ENCODE data around the gene TMEM179.
"Not testable (repeated sequence)": the region's sequence is repeated elsewhere in the genome, so short reads cannot be mapped to it uniquely, and the experiment has no call there.

Gene TMEM179

GRCh38 chr14:104590240-104590965 lies 14.2 kb downstream of the TMEM179 start:
- intact Hi-C loops (cut with DNase I): no loop called here
- peak in 3 of 10 donors; percentile 65 to 72 (median 71) for DNase-seq

DNA sequence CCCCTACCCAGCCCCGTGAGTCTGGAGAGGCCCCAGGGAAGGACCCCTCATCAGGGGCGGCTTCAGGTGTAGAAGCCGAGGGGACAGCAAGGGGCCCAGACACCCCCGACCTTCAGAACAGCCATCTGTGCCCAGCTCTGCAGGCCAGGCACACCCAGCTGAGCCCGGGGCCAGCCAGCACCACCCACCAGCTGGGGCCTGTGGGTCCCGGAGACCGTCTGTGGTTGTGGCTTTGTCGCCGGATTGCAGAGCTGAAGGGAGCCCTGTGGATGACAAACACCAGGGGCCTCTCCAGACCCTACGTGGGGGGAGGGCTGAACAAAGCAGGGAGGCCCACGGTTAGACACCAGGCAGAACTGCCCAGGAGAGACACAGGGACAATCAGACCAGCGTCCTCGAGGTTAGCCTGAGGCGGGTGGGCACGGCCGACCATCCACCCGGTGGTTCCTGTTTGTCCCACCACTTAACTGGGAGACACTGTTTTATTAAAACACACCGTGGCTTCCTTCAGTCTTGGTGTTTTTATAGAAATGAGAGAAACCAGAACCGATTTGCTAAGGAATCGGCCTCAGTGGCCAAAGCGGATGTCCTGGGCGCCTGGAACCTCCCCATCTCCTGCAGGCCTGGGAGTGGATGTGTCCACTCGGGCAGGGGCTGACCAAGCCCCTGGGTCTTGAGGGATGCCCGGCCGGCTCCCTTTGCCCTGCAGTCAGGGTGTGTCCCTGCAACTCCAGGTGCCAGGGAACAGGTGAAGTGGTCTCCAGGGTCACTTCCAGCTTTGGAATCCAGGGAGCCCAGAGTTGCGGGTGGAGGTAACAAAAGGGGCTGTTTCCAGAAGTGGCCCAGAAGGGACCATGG lies 15.0 kb downstream of the TMEM179 start:
- intact Hi-C loops (cut with DNase I): loop anchor here (5.0 kb wide), 1 partner anchor 53 kb away; no protein-coding TSS in a partner anchor
- peak in 1 of 10 donors; percentile 75 for DNase-seq

DNA sequence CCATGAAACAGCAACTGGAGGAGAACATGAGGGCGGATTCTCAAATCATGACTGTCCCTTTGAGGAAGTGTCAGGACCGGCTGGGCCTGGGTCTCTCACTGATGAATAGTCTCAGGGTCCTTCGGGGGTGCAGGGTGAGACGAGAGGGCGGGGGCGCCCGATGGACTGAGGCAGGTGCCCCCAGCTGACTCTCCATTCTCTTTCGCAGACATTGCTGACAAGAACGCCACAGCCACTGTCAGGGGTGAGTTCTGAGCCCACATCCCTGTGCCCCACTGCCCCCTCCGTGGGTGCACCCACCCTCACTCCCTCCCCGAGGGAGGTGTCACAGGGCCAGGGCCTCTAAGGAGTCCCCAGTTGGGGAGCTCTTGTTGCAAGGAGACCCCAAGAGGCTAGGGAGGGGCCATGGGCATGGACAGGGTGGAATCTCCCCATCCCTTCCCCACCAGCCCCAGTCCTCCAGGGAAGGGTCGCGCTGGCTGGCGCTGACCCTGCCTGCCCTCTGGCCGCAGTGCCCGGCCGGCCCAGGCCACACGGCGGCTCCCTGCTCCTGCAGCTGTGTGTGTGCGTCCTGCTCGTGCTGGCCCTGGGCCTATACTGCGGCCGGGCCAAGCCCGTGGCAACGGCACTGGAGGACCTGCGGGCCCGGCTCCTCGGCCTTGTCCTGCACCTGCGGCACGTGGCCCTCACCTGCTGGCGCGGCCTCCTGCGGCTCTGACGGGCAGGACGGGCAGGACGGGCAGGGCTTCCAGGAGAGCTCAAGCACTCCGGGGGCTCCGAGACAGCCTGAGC lies 16.3 kb downstream of the TMEM179 start:
- peak in 2 of 10 donors; percentile 55 to 93 for DNase-seq
- intact Hi-C loops (cut with DNase I): loop anchor here (5.0 kb wide), 1 partner anchor 54 kb away; no protein-coding TSS in a partner anchor

DNA sequence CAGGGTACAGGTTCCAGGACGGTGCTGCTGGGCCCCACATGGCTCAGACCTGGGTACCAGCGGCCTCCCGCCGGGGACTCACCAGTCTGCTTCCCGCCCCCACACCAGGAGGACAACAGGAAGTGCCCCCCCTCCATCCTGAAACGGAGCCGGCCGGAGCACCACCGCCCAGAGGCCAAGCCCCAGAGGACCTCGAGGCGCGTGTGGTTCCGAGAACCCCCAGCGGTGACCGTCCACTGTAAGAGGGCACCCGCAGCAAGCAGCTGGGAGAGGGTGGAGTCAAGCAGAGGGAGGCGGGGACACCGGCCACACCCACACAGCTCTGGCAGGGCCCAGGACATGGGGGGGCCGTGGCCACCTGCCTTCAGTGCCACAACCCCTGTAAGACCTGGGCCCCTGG lies 16.9 kb downstream of the TMEM179 start:
- no peak for DNase-seq
- intact Hi-C loops (cut with DNase I): loop anchor here (5.0 kb wide), 1 partner anchor 55 kb away; no protein-coding TSS in a partner anchor

- intact Hi-C loops (cut with DNase I): loop anchor here (5.0 kb wide), 1 partner anchor 55 kb away; no protein-coding TSS in a partner anchor
- peak in 8 of 10 donors; percentile 39 to 93 (median 52) for DNase-seq
Observed at GRCh38 chr14:104586832-104587620, 17.5 kb downstream of the TMEM179 start.

DNA sequence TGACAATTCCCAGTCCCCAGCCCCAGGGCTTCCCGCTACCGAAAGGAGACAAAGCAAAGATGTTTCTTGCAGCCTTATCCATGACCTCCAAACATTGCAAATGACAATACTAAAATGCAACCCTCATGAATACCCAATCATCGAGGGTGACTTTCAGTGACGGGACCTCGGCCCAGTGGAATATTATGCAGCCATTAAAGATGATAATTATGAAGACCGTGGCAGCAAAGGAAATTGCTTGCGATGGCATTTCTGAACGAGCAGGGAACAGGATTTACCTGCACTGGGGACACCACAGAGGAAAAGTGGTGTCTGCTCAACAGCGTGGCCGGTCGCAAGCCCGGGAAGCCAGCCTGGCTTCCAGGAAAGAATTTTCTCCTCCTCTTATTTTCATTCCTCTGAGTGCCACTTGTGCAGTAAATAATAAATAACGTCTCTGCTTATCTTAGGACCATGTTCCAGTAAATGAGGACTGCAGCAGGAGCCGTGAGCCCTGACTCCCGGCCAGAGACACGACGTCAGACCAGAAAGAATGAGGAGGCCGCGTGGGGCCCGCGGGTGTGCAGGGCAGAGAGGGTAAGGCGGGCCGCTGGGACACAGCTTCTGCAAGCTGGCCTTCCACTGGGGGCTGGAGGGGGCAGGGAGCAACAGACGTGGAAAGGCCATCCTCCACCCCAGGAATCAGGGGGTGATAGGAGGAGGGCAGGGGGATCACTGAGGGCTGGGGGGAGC lies 18.4 kb downstream of the TMEM179 start:
- intact Hi-C loops (cut with DNase I): loop anchor here (5.0 kb wide), 1 partner anchor 56 kb away; no protein-coding TSS in a partner anchor
- no peak for DNase-seq

GRCh38 chr14:104584557-104584956 lies 20.0 kb downstream of the TMEM179 start:
- intact Hi-C loops (cut with DNase I): no loop called here
- no peak for DNase-seq

GRCh38 chr14:104583424-104584306 lies 20.9 kb downstream of the TMEM179 start:
- no peak for DNase-seq
- intact Hi-C loops (cut with DNase I): no loop called here

- DNase-seq: no peak
- intact Hi-C loops (cut with DNase I): no loop called here
Observed at GRCh38 chr14:104582662-104583061, 21.9 kb downstream of the TMEM179 start.

GRCh38 chr14:104582005-104582404 lies 22.6 kb downstream of the TMEM179 start:
- intact Hi-C loops (cut with DNase I): no loop called here
- DNase-seq: no peak

- DNase-seq: no peak
- intact Hi-C loops (cut with DNase I): no loop called here
Observed at GRCh38 chr14:104581521-104581920, 23.1 kb downstream of the TMEM179 start.

DNA sequence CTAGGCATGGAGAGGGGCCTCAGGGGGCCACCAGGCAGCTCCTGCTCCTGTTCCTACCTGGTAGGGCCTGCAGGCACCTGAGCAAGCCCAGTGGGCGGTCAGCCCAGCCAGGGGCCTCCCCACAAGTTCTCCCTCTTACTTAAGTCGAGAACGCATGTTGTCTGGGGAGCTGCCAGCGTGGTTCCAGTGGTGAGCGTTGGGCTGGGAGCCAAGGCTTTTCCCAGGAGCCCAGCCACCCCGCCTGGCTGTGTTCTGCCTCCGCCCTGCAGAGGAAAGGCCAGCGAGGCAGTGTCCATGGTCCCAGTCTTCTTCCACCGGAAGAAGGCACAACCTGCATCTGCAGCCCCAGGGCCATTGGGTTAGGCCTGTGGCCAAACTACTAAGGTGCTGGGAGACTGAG lies 23.6 kb downstream of the TMEM179 start:
- intact Hi-C loops (cut with DNase I): no loop called here
- no peak for DNase-seq

DNA sequence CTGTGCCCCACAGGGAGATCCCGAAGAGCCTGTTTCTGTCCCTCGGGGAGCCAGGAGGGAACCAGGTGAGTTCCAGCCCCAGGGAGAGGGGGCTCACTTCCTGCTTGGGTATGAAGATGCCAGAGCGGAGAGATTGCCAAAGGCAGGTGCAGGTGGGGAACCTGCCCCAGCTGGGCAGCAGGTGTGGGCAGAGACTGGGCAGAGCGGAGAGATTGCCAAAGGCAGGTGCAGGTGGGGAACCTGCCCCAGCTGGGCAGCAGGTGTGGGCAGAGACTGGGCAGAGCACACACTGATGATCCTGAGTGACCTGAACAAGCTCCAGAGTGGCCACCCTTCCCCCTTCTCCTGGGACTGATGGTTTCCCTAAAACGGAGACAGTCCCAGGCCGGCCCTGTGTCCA lies 24.6 kb downstream of the TMEM179 start:
- intact Hi-C loops (cut with DNase I); DNase-seq: not testable (repeated sequence)

- peak in 1 of 10 donors; percentile 23 for DNase-seq
Observed at GRCh38 chr14:104579507-104579906, 25.1 kb downstream of the TMEM179 start, which contains the start of gene C14orf180. Gene C14orf180, plus strand, starts transcription at chr14:104579764. Its CDS starts 6,667 bp downstream, at chr14:104586431.

DNA sequence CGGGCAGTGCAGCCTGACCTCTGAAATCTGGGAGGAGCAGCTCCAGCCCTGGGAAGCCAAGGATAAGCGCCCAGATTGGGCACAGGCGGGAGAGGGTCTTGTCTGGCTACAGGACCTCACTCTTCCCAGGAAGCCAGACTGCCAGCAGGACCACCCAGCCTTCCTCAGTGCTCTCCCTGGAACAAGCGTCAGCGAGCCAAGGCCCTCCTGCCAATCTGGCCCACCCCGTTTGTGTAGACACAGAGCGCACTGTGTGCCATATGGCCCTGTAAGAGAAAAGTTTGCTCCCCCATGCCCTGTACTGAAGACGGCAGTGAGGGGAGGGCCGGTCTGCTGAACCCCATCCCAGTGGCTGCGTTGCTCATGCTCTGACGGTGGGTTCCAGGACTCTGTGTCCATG lies 26.3 kb downstream of the TMEM179 start:
- DNase-seq: no peak
- intact Hi-C loops (cut with DNase I): no loop called here

More at GRCh38 chr14:104579507-104579906, 25.1 kb downstream of the TMEM179 start, which contains the start of gene C14orf180:
- intact Hi-C loops (cut with DNase I): no loop called here

GRCh38 chr14:104577847-104578301 lies 26.7 kb downstream of the TMEM179 start:
- intact Hi-C loops (cut with DNase I): no loop called here
- DNase-seq: no peak

- intact Hi-C loops (cut with DNase I): no loop called here
- no peak for DNase-seq
Observed at GRCh38 chr14:104577426-104577825, 27.1 kb downstream of the TMEM179 start.

GRCh38 chr14:104576970-104577332 lies 27.6 kb downstream of the TMEM179 start:
- DNase-seq: no peak
- intact Hi-C loops (cut with DNase I): no loop called here

Measured in posterior cingulate gyrus (tissue), 11 donors.